Measurements from ENCODE around the gene FCHO1. TPM values are rescaled to one million over a fixed set of nuclear protein-coding genes. Genes with fewer than 3 reads are reported as not detected.

The FCHO1 gene
- polyA plus RNA-seq, 1 experiment = 0.48 TPM

DNA sequence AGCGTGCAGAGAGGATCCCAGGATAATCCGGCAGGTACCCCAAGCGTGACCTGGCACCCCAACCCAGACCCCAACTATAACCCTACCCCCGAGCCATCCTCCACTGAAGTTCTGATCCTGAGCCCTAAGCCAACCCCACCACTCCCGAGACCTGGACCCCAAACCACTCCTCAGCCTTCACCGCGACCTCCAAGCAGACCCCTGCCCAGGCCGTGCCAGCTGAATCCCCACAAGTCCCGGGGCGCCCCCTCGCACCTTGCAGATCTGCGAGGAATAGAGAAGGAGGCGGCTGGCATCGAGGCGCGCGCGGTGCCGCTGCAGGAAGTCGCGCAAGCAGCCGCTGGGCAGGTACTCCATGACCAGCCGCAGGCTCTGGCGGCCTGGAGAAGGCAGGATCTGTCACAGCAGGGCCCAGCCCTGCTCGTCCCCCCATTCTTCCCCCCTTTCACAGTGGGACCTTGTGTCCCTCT is 80.2 kb downstream of the FCHO1 start:
- Histone ChIP-seq H3K36me3 (ENCODE audit: control insufficient read depth, insufficient read depth, low read length) (no peaks in the 10 kb centered on the region), H3K27me3 (ENCODE audit: control insufficient read depth, insufficient read depth, low read length) (no peaks in the 10 kb centered on the region), H3K4me3 (ENCODE audit: low read depth, low read length) (no peak overlapping the region)
- TF ChIP-seq CTCF (IDR thresholded peaks at IDR 0.05; ENCODE audit: insufficient read depth, low read depth, low read length) = no peak
- DNase-seq (ENCODE audit: low read depth) = no peak
- ChIA-PET CTCF (interaction anchor here (0.8 kb wide), 1 partner anchor 25 kb away, joined by 3 read pairs; no protein-coding TSS in a partner anchor), POLR2A (no interaction called here)

GRCh38 chr19:17832443-17833208 is 81.3 kb downstream of the FCHO1 start:
- DNase-seq (ENCODE audit: low read depth) = no peak
- ChIA-PET CTCF (interaction anchor here (0.8 kb wide), 1 partner anchor 164 kb away, joined by 3 read pairs; no protein-coding TSS in a partner anchor), POLR2A (no interaction called here)
- Histone ChIP-seq H3K27me3 (ENCODE audit: control insufficient read depth, insufficient read depth, low read length) (no peaks in the 10 kb centered on the region), H3K36me3 (ENCODE audit: control insufficient read depth, insufficient read depth, low read length) (no peaks in the 10 kb centered on the region; the same call in 1 of the 2 replicates), H3K4me3 (ENCODE audit: low read depth, low read length) (no peak overlapping the region)
- no peak for TF ChIP-seq CTCF (IDR thresholded peaks at IDR 0.05; ENCODE audit: insufficient read depth, low read depth, low read length)

DNA sequence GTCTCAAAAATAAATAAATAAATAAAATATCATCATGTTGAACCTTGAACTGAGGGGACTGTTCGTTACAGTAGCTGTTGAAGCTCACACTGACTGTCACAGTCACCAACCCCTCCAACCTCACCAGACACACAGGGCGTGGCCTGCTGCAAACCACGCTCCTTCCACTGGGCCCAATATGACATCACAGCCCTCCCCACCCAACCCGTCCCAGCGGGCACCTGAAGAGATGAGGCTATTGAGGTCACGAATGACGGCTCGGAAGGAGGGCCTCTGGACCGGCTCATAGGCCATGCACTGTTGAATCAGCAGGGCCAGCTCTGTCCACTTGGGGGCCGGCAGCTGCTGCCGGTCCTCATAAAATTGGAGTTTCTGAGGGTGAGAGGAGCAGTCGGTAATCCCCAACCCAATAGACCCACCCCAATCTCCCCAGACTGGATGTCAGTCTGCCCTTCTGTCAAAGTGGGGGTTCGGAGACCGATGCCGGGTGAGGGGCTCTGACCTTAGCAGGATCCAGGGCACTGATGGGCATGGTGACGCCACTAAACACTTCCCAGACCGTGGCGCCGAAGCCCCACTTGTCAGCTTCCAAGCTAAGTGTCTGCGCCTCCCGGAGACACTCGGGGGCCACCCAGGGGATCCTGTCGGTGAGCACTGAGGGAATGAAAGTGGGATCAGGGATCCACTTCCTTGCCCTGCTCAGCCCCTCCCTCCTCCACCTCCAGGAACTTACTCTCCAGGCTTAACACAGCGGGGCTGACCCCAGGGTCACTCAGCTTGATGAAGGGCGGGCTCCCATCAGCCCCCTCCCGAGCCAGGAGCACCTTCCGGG is 83.3 kb downstream of the FCHO1 start:
- ChIA-PET CTCF (interaction anchor here (1.1 to 1.2 kb wide), 2 partner anchors 50 to 105 kb away, joined by 3 to 4 read pairs; no protein-coding TSS in a partner anchor), POLR2A (no interaction called here)
- no peaks in the 10 kb centered on the region; the same call in none of the 2 replicates for H3K36me3 ChIP-seq (ENCODE audit: control insufficient read depth, insufficient read depth, low read length)
- H3K27me3 ChIP-seq (ENCODE audit: control insufficient read depth, insufficient read depth, low read length) = no peaks in the 10 kb centered on the region
- TF ChIP-seq CTCF (IDR thresholded peaks at IDR 0.05; ENCODE audit: insufficient read depth, low read depth, low read length) = peak; percentile 21; the same call in 1 of the 2 replicates
- no peak for DNase-seq (ENCODE audit: low read depth)
- H3K4me3 ChIP-seq (ENCODE audit: low read depth, low read length) = no peak overlapping the region

DNA sequence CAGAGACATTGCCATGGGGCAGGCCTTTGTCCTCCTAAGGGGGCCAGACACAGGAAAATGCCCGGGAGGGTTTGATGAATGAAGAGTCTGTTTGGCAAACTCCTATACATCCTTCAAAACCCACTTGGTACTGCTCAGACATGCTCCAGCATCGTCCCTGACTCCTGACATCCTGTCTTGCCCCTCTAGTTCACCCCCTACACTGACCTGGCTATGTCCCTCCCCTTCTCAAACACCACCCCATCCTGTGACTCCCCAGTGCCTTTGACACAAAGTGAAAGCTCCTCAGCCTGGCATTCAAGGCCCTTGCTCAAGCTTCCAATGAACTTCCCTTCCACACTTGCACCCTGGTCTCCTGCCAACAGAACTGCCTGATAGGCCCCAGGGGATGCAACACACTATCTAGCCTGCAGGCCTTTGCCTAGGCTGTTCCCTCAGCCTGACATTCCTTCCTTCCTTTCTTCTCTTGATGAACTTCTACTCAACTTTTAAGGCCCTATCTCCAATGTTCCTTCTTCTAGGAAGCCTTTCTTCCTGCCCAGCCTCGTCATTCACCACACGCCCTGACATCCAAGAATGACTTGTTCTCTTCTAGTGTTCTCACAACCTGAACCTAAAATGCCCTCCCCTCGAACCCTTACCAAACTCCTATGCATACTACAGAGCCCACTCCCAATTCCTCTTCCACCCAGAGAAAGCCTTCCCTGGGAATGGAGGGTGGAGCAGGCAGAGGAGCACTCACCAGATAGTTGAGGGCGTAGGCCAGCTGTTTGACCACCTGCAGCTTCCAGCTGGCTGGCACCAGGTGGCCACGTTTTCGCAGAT is 84.1 kb downstream of the FCHO1 start:
- CTCF ChIA-PET = interaction anchor here (1.2 kb wide), 1 partner anchor 51 kb away, joined by 3 read pairs; no protein-coding TSS in a partner anchor
- no peak for DNase-seq (ENCODE audit: low read depth)
- TF ChIP-seq CTCF (IDR thresholded peaks at IDR 0.05; ENCODE audit: insufficient read depth, low read depth, low read length) = no peak

More for the DNA sequence above, 84.1 kb downstream of the FCHO1 start:
- no peak overlapping the region for H3K4me3 ChIP-seq (ENCODE audit: low read depth, low read length)
- H3K27me3 ChIP-seq (ENCODE audit: control insufficient read depth, insufficient read depth, low read length) = no peaks in the 10 kb centered on the region
- POLR2A ChIA-PET = no interaction called here
- H3K36me3 ChIP-seq (ENCODE audit: control insufficient read depth, insufficient read depth, low read length) = no peaks in the 10 kb centered on the region; the same call in none of the 2 replicates

All from BJ (cell line).